SK-N-SH (cell line): ENCODE results near the gene PPIF. TPM values are rescaled to one million over a fixed set of nuclear protein-coding genes. Genes with fewer than 3 reads are reported as not detected.

Experiments used
- CTCF ChIA-PET: fragments of 300-600, 350-600 bp; formaldehyde crosslinking; extraction: SDS; loops from one replicate; lab custom pipeline; 2021; lab: Yijun Ruan, JAX
- POLR2A ChIA-PET: fragments of 350-600 bp; sonication (Branson Sonifier 250); formaldehyde crosslinking; extraction: SDS; loops from one replicate; lab custom pipeline; 2020; ENCODE audit warnings: antibody characterized with exemption, inconsistent platforms; lab: Yijun Ruan, JAX
- DNase-seq: peaks from one replicate; pipeline ENCODE4 v3.0.0; 2012
- H2AFZ ChIP-seq: fragments of 200-600 bp; sonication (generic); 2 replicates; pipeline ENCODE4 v1.8.1; 2016; ENCODE audit warnings: antibody characterized with exemption, mild to moderate bottlenecking, low read depth
- H3F3A ChIP-seq: fragments of 200-600 bp; sonication (generic); replicated peaks from 2 replicates; pipeline ENCODE3; 2016; ENCODE audit warnings: antibody characterized with exemption, mild to moderate bottlenecking; ENCODE audit not compliant: insufficient read depth
- H3K27ac ChIP-seq, 2 experiments: fragments of 200-500 bp in 1 of 2; fragments of 200-600 bp in 1 of 2; sonication (Bioruptor generic) in 1 of 2; sonication (generic), shearing (Covaris generic) in 1 of 2; 2 replicates each; pipeline versions ENCODE4 v1.5.1 to v1.6.1; 2014 to 2016; ENCODE audit warnings: low read depth in 2 of 2, inconsistent platforms in 1 of 2, low read length in 1 of 2, mild to moderate bottlenecking in 1 of 2, mixed read lengths in 1 of 2
- H3K27me3 ChIP-seq: fragments of 200-600 bp; sonication (generic), shearing (Covaris generic); 2 replicates; pipeline ENCODE4 v1.6.1; 2016; ENCODE audit warnings: mixed run types; ENCODE audit not compliant: insufficient read depth
- H3K36me3 ChIP-seq, 2 experiments: fragments of 200-500 bp in 1 of 2; fragments of 200-600 bp in 1 of 2; sonication (Bioruptor generic) in 1 of 2; sonication (generic) in 1 of 2; replicated peaks in 1 of 2; 2 replicates each; pipeline versions ENCODE3 to v1.5.1; 2014 to 2016; ENCODE audit warnings: low read length in 1 of 2, mild to moderate bottlenecking in 1 of 2; ENCODE audit not compliant: insufficient read depth in 2 of 2, control insufficient read depth in 1 of 2
- H3K4me1 ChIP-seq, 2 experiments: fragments of 200-500 bp in 1 of 2; fragments of 200-600 bp in 1 of 2; sonication (Bioruptor generic) in 1 of 2; sonication (generic), shearing (Covaris generic) in 1 of 2; 2 replicates each; pipeline versions ENCODE4 v1.5.1 to v1.6.1; 2014 to 2016; ENCODE audit warnings: low read depth in 1 of 2, low read length in 1 of 2, mixed run types in 1 of 2; ENCODE audit not compliant: insufficient read depth in 2 of 2, control insufficient read depth in 1 of 2
- H3K4me2 ChIP-seq: fragments of 200-600 bp; sonication (generic), shearing (Covaris generic); 2 replicates; pipeline ENCODE4 v1.6.1; 2017; ENCODE audit warnings: mixed run types
- H3K4me3 ChIP-seq, 2 experiments: fragments of 200-500 bp in 1 of 2; fragments of 200-600 bp in 1 of 2; sonication (Bioruptor generic) in 1 of 2; sonication (generic), shearing (Covaris generic) in 1 of 2; 2 replicates each; pipeline versions ENCODE4 v1.5.1 to v1.8.1; 2014 to 2016; ENCODE audit warnings: low read depth in 2 of 2, inconsistent platforms in 1 of 2, low read length in 1 of 2, mild to moderate bottlenecking in 1 of 2, mixed read lengths in 1 of 2, moderate library complexity in 1 of 2
- H3K79me2 ChIP-seq: fragments of 200-600 bp; sonication (generic); 2 replicates; pipeline ENCODE4 v1.8.1; 2017; ENCODE audit warnings: mild to moderate bottlenecking; ENCODE audit not compliant: insufficient read depth
- H3K9ac ChIP-seq: fragments of 200-600 bp; sonication (generic); 2 replicates; pipeline ENCODE4 v1.6.1; 2017; ENCODE audit warnings: mixed run types
- H3K9me2 ChIP-seq: fragments of 200-600 bp; sonication (generic); 2 replicates; pipeline ENCODE4 v1.6.1; 2017; ENCODE audit warnings: mixed run types
- H3K9me3 ChIP-seq: fragments of 200-600 bp; sonication (generic); 2 replicates; pipeline ENCODE4 v1.6.1; 2017; ENCODE audit warnings: mixed run types, mild to moderate bottlenecking, moderate library complexity
- H4K20me1 ChIP-seq: fragments of 200-600 bp; sonication (generic); 2 replicates; pipeline ENCODE4 v1.6.1; 2017; ENCODE audit warnings: mild to moderate bottlenecking, mixed run types; ENCODE audit not compliant: insufficient read depth
- CHD2 ChIP-seq: fragments of 150-350 bp; IDR thresholded peaks from 2 replicates; pipeline ENCODE4 v1.6.1; 2018; ENCODE audit warnings: low read length; ENCODE audit not compliant: partially characterized antibody
- ELF1 ChIP-seq: IDR thresholded peaks from 2 replicates; pipeline ENCODE4 v1.4.0; 2012
- EP300 ChIP-seq, 2 experiments: IDR thresholded peaks; 2 replicates each; pipeline versions ENCODE4 v1.4.0 to v1.6.1; 2012; ENCODE audit warnings: borderline replicate concordance in 1 of 2, low read depth in 1 of 2, low read length in 1 of 2
- GABPA ChIP-seq: IDR thresholded peaks from 2 replicates; pipeline ENCODE4 v1.4.0; 2012; ENCODE audit warnings: low read depth, mild to moderate bottlenecking
- GATA2 ChIP-seq: sonication (generic); formaldehyde crosslinking; IDR thresholded peaks from 2 replicates; pipeline ENCODE4 v1.5.0; 2020; ENCODE audit warnings: mild to moderate bottlenecking, missing genetic modification reagents
- IRF3 ChIP-seq: fragments of 150-350 bp; IDR thresholded peaks from 2 replicates; pipeline ENCODE4 v1.6.1; 2016; ENCODE audit warnings: mild to moderate bottlenecking, low read depth, low read length
- NFIC ChIP-seq: IDR thresholded peaks from 2 replicates; pipeline ENCODE4 v1.4.0; 2012; ENCODE audit warnings: borderline replicate concordance
- NRF1 ChIP-seq: IDR thresholded peaks from 2 replicates; pipeline ENCODE4 v1.6.1; 2012; ENCODE audit warnings: low read depth, mild to moderate bottlenecking, low read length
- RAD21 ChIP-seq: IDR thresholded peaks from 2 replicates; pipeline ENCODE4 v1.6.1; 2012; ENCODE audit warnings: mild to moderate bottlenecking, low read length
- SIN3A ChIP-seq: IDR thresholded peaks from 2 replicates; pipeline ENCODE4 v1.6.1; 2012; ENCODE audit warnings: low read depth, mild to moderate bottlenecking, low read length, moderate library complexity, borderline replicate concordance
- SMC3 ChIP-seq: IDR thresholded peaks from 2 replicates; pipeline ENCODE4 v1.6.1; 2012; ENCODE audit warnings: low read depth, low read length, improper control_type of control experiment
- TCF12 ChIP-seq: IDR thresholded peaks from 2 replicates; pipeline ENCODE4 v1.4.0; 2012
- TEAD4 ChIP-seq: IDR thresholded peaks from 2 replicates; pipeline ENCODE4 v1.4.0; 2012; ENCODE audit warnings: mild to moderate bottlenecking, borderline replicate concordance; ENCODE audit not compliant: insufficient read depth
- ZBTB33 ChIP-seq: IDR thresholded peaks from 2 replicates; pipeline ENCODE4 v1.4.0; 2012; ENCODE audit warnings: low read depth, borderline replicate concordance
- WGBS: methylation state at CpG from one replicate; pipeline ENCODE4 v1.1.6; 2017; ENCODE audit warnings: low lambda C conversion rate; 5-methylcytosine and 5-hydroxymethylcytosine counted together
- polyA plus RNA-seq, 3 experiments: library from polyadenylated mRNA; depleted of rRNA; stranded (reverse); fragments of >200 nt; gene quantifications; 2 replicates each; pipeline ENCODE4 v1.2.3, GENCODE V29; 2012
- TF ChIP-seq, protein P1 (sequence below): IDR thresholded peaks from 2 replicates; pipeline ENCODE4 v1.4.0; 2012; ENCODE audit warnings: low read depth
- TF ChIP-seq, protein P2 (sequence below): IDR thresholded peaks from 2 replicates; pipeline ENCODE4 v1.6.1; 2012; ENCODE audit warnings: mild to moderate bottlenecking, low read depth, low read length, moderate library complexity

The PPIF gene
- polyA plus RNA-seq, 1 of the 3 experiments (the other 2 are of a cell fraction) = 85.9 TPM

DNA sequence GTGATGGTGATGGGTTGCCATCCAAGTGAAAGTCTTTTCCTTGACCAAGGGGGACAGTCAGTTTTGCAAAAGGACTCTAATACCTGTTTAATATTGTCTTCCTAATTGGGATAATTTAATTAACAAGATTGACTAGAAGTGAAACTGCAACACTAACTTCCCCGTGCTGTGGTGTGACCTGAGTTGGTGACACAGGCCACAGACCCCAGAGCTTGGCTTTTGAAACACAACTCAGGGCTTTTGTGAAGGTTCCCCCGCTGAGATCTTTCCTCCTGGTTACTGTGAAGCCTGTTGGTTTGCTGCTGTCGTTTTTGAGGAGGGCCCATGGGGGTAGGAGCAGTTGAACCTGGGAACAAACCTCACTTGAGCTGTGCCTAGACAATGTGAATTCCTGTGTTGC lies 6.9 kb downstream of the PPIF start:
- Histone ChIP-seq H3K9me2 (no peaks in the 10 kb centered on the region), H3K4me1 (peaks cover 1 to 6% of the 10 kb centered on the region in 2 experiments; a peak in 1 of 4 replicates), H3K9me3 (no peaks in the 10 kb centered on the region), H3K4me3 (no peak overlapping the region), H3K27ac (no peak overlapping the region), H4K20me1 (peaks cover 7% of the 10 kb centered on the region; the same call in 1 of the 2 replicates), H2AFZ (no peak overlapping the region), H3K27me3 (no peaks in the 10 kb centered on the region), H3K9ac (no peak overlapping the region), H3K36me3 (peaks cover 53 to 63% of the 10 kb centered on the region in 2 experiments), H3K4me2 (no peak overlapping the region), H3K79me2 (peaks cover 29% of the 10 kb centered on the region), H3F3A (peaks cover 15% of the 10 kb centered on the region)
- ChIA-PET POLR2A (no interaction called here), CTCF (interaction anchor here (0.8 to 1.5 kb wide), 4 partner anchors 12 to 114 kb away, joined by 3 to 4 read pairs (median 4); no protein-coding TSS in a partner anchor)
- no peak for TF ChIP-seq TEAD4
- no peak for TF ChIP-seq CHD2
- no peak for TF ChIP-seq SMC3
- no peak for TF ChIP-seq EP300 (IDR thresholded peaks at IDR 0.05; ENCODE audit: borderline replicate concordance in 1 of 2, low read depth in 1 of 2, low read length in 1 of 2)
- no peak for TF ChIP-seq TCF12
- TF ChIP-seq RAD21 = no peak
- TF ChIP-seq NFIC = no peak
- TF ChIP-seq, protein P1, sequence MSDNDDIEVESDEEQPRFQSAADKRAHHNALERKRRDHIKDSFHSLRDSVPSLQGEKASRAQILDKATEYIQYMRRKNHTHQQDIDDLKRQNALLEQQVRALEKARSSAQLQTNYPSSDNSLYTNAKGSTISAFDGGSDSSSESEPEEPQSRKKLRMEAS = no peak
- no peak for TF ChIP-seq ZBTB33
- no peak for TF ChIP-seq IRF3
- no peak for TF ChIP-seq GATA2 (CRISPR knock-in tag)
- TF ChIP-seq NRF1 = no peak
- 52% methylated on average over 3 of the region's 3 CpGs for WGBS
- DNase-seq = no peak

DNA sequence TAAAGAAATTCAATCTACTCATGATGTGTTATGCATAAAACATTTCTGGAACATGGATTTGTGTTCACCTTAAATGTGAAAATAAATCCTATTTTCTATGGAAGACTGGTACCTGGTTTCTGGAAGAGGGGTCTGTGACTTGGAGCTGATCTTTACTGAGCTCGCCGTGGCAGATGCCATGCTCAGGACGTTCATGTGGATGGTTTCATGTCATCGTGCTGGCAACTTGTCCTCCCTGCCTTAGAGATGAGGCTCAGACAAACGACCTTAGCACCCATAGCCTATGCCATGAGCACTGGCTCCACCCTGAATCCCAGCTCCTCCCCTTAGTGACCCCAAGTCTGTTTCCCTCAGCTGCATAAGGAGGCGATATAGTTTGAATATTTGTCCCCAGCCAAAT lies 7.3 kb downstream of the PPIF start:
- DNase-seq = no peak
- WGBS = 100% methylated on average over 6 of the region's 6 CpGs
- Histone ChIP-seq H4K20me1 (peaks cover 3% of the 10 kb centered on the region; the same call in 1 of the 2 replicates), H3K9ac (no peak overlapping the region), H3F3A (peaks cover 15% of the 10 kb centered on the region), H2AFZ (no peak overlapping the region), H3K36me3 (peaks cover 48 to 58% of the 10 kb centered on the region in 2 experiments), H3K9me2 (no peaks in the 10 kb centered on the region), H3K4me2 (no peak overlapping the region), H3K4me3 (no peak overlapping the region), H3K27me3 (no peaks in the 10 kb centered on the region), H3K27ac (no peak overlapping the region), H3K9me3 (no peaks in the 10 kb centered on the region), H3K79me2 (peaks cover 25% of the 10 kb centered on the region), H3K4me1 (peaks cover 0 to 2% of the 10 kb centered on the region in 2 experiments; a peak in 1 of 4 replicates)
- ChIA-PET POLR2A (no interaction called here), CTCF (interaction anchor here (0.8 to 1.2 kb wide), 4 partner anchors 12 to 1307 kb away, joined by 3 to 4 read pairs (median 4); no protein-coding TSS in a partner anchor)
- TF ChIP-seq ZBTB33 (no peak), IRF3 (no peak), GABPA (no peak), ELF1 (no peak), SIN3A (no peak), TCF12 (no peak)
- TF ChIP-seq, protein P2, sequence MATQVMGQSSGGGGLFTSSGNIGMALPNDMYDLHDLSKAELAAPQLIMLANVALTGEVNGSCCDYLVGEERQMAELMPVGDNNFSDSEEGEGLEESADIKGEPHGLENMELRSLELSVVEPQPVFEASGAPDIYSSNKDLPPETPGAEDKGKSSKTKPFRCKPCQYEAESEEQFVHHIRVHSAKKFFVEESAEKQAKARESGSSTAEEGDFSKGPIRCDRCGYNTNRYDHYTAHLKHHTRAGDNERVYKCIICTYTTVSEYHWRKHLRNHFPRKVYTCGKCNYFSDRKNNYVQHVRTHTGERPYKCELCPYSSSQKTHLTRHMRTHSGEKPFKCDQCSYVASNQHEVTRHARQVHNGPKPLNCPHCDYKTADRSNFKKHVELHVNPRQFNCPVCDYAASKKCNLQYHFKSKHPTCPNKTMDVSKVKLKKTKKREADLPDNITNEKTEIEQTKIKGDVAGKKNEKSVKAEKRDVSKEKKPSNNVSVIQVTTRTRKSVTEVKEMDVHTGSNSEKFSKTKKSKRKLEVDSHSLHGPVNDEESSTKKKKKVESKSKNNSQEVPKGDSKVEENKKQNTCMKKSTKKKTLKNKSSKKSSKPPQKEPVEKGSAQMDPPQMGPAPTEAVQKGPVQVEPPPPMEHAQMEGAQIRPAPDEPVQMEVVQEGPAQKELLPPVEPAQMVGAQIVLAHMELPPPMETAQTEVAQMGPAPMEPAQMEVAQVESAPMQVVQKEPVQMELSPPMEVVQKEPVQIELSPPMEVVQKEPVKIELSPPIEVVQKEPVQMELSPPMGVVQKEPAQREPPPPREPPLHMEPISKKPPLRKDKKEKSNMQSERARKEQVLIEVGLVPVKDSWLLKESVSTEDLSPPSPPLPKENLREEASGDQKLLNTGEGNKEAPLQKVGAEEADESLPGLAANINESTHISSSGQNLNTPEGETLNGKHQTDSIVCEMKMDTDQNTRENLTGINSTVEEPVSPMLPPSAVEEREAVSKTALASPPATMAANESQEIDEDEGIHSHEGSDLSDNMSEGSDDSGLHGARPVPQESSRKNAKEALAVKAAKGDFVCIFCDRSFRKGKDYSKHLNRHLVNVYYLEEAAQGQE = no peak
